ENCODE results near the gene MYH2. TPM values are rescaled to one million over a fixed set of nuclear protein-coding genes. Genes with fewer than 3 reads are reported as not detected.
"Not testable (repeated sequence)": the region's sequence is repeated elsewhere in the genome, so short reads cannot be mapped to it uniquely, and the experiment has no call there.

The MYH2 gene
- total RNA-seq, 2 experiments from 2014 or later, result not detected

DNA sequence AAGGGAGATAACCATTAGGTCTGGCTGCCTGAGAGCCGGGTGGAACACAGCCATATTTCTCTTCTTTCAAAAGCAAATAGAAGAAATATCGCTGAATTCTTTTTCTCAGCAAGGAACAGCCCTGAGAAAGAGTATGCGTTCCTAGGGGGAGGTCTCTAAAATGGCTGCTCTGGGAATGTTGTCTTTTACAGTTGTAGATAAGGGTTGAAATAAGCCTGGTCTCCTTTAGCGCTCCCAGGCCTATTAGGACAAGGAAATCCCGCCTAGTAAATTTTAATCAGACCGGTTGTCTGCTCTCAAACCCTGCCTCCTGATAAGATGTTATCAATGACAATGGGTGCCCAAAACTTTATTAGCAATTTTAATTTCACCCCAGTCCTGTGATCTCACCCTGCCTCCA is 8.3 kb downstream of the MYH2 start:
- DNase-seq; H3K9me3 Mint-ChIP-seq; H3K36me3 Mint-ChIP-seq; H3K27me3 Mint-ChIP-seq; H3K4me3 Mint-ChIP-seq; H3K27ac Mint-ChIP-seq; POLR2A ChIA-PET; H3K4me1 Mint-ChIP-seq; ATAC-seq (ENCODE audit: low read depth): not testable (repeated sequence)

DNA sequence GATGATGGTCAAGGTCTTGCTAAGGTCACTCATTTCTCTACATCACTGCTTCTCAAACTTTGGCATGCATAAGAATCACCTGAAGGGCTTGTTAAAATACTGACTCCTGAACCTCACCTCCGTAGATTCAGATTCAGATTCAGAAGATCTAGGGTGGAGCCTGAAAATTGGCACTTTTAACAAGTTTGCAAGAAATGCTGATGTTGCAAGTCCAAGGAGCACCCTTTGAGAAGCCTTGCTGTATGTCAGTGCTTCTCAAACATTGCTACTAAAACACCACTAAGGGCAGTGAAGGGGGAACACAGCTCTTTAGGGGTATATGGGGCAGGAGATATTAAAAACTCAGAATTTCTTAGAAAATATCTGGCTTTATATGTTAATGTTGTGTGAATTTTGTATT is 17.4 kb downstream of the MYH2 start:
- H3K4me1 Mint-ChIP-seq, result no peaks in the 10 kb centered on the region

DNA sequence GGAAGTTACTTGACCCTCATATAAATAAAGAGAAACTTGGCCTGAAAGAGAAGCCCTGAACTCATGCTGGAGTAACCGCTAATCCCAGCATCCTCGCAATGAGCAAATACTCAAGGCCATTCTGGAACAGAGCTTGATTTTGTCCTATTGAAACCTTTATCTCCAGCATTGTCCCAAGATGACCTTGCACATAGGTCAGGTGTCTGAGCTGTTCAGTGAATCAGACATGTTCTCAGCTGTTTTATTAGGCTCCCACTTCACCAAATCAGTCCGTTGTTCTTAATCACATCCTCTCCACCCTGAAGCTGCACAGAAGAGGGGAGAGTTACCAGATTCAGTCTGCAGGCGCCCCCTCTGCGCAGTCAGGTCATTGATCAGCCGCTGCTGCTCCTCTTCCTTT is 22.0 kb downstream of the MYH2 start:
- Mint-ChIP-seq H3K9me3 (no peaks in the 10 kb centered on the region), H3K4me3 (no peak overlapping the region), H3K27me3 (peaks cover 3% of the 10 kb centered on the region), H3K36me3 (no peaks in the 10 kb centered on the region), H3K4me1 (no peaks in the 10 kb centered on the region), H3K27ac (no peak overlapping the region)
- no peak for ATAC-seq (ENCODE audit: low read depth)
- POLR2A ChIA-PET, result no interaction called here
- DNase-seq, result no peak

More for the DNA sequence above, 17.4 kb downstream of the MYH2 start:
- DNase-seq (no peak), ATAC-seq (ENCODE audit: low read depth) (no peak)
- Mint-ChIP-seq H3K27ac (no peak overlapping the region), H3K27me3 (no peaks in the 10 kb centered on the region), H3K36me3 (no peaks in the 10 kb centered on the region), H3K9me3 (no peaks in the 10 kb centered on the region), H3K4me3 (no peak overlapping the region)
- POLR2A ChIA-PET, result no interaction called here

DNA sequence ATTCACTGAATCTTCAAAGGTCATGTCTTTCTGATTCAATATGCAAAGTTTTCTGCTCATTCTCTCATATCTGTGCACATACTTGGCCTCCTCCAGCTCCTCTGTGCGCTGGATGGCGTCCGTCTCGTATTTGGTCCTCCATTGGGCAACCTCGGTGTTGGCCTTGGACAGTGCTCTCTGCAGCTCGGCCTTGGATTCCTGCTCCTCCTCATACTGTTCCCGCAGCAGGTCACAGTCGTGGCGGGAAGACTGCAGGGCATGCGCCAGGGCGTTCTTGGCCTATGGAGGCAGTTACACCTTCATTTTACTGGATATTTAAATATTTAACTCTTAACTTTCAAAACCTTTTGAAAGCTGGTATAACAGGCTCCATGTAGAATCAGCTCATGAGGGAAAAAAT is 22.9 kb downstream of the MYH2 start:
- POLR2A ChIA-PET, result no interaction called here
- ATAC-seq (ENCODE audit: low read depth) (no peak), DNase-seq (no peak)
- Mint-ChIP-seq H3K36me3 (no peaks in the 10 kb centered on the region), H3K4me3 (no peak overlapping the region), H3K9me3 (no peaks in the 10 kb centered on the region), H3K27ac (no peak overlapping the region), H3K27me3 (peaks cover 3% of the 10 kb centered on the region), H3K4me1 (no peaks in the 10 kb centered on the region)

DNA sequence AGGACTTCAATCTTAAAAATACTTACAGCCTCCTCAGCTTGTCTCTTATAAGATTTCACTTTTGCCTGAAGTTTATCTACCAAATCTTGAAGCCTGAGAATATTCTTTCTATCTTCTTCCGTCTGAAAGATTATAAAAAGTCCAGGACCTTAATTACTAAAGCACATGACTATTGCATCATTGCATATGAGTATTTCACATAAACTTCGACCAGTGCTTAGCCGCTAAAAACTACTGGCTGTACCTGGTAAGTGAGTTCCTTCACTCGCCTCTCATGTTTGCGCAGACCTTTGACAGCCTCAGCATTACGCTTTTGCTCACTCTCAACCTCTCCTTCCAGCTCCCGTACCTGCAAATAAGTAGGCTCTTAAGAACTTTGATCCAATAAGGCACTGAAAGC is 26.4 kb downstream of the MYH2 start:
- POLR2A ChIA-PET, result no interaction called here
- ATAC-seq (ENCODE audit: low read depth) (no peak), DNase-seq (no peak)
- Mint-ChIP-seq H3K27ac (no peak overlapping the region), H3K4me3 (no peak overlapping the region), H3K36me3 (no peaks in the 10 kb centered on the region), H3K4me1 (no peaks in the 10 kb centered on the region), H3K27me3 (peaks cover 3% of the 10 kb centered on the region), H3K9me3 (no peaks in the 10 kb centered on the region)

DNA sequence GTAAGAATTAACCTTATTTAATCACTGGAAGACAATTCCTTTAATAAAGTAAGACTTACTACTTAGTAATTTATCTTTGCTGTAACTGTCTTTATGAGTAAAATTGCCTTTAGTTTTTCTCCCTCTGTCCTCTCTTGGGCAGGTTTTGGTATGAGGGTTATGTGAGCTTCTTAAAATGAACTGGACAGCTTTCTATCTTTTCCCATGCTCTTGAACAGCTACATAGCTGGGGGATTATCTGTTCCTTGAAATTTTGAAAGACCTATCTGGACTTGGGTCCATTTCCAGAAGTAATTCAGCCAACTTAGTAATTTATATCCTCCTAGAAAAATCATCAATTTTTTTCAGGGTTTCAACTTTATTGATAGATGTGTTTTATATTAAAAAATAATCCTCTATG is 27.5 kb downstream of the MYH2 start:
- DNase-seq (no peak), ATAC-seq (ENCODE audit: low read depth) (no peak)
- H3K9me3 Mint-ChIP-seq, result no peaks in the 10 kb centered on the region
- H3K36me3 Mint-ChIP-seq, result no peaks in the 10 kb centered on the region
- no peak overlapping the region for H3K4me3 Mint-ChIP-seq
- H3K4me1 Mint-ChIP-seq, result no peaks in the 10 kb centered on the region
- peaks cover 3% of the 10 kb centered on the region for H3K27me3 Mint-ChIP-seq
- no peak overlapping the region for H3K27ac Mint-ChIP-seq
- POLR2A ChIA-PET, result no interaction called here

DNA sequence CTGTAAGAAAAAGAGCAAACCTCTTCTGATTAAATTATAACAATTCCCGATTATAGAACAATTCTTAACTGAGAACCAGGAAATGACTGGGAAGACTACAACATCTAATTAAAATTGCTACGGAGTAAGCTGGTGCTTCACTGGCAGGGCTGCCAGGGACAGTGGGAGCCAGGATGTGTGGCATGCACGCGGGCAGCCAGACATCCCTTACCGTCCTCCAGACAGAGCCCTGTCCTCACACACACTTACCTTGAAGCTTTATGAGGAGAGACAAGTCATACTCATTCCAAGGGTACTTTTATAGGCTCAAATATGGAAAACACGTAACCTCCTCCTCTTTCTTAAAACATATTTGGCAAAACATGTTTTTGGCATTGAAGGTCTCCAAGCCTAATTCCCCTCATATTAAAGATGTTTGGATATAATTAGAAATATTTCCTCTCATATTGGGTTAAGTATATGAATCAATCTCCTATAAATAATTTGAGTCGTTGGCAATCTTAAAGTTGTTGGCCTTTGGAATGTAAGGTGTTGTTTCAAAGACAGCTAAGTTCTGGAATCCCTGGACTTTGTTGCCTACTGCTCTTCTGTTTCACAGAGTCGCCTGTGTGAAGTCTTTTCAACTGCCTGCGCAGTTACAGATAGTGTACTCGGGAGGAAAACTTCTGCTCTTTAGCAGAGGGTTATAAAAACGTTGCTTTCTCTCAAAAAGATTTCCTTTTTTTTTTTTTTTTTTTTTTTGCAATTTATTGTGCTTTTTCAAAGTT is 31.0 kb downstream of the MYH2 start, which contains the start of gene MYH1:
Gene MYH1 (minus strand): TSS at position 272 of the 767 bp plus-strand sequence. CDS start 1,900 bp downstream, outside the sequence.
- no peaks in the 10 kb centered on the region for H3K36me3 Mint-ChIP-seq
- no peaks in the 10 kb centered on the region for H3K4me1 Mint-ChIP-seq
- DNase-seq, result no peak
- H3K27me3 Mint-ChIP-seq, result peaks cover 2% of the 10 kb centered on the region
- ATAC-seq (ENCODE audit: low read depth), result no peak
- H3K9me3 Mint-ChIP-seq, result no peaks in the 10 kb centered on the region
- POLR2A ChIA-PET, result no interaction called here
- no peak within 1 kb of the TSS for H3K4me3 Mint-ChIP-seq
- H3K27ac Mint-ChIP-seq, result no peak within 1 kb of the TSS

DNA sequence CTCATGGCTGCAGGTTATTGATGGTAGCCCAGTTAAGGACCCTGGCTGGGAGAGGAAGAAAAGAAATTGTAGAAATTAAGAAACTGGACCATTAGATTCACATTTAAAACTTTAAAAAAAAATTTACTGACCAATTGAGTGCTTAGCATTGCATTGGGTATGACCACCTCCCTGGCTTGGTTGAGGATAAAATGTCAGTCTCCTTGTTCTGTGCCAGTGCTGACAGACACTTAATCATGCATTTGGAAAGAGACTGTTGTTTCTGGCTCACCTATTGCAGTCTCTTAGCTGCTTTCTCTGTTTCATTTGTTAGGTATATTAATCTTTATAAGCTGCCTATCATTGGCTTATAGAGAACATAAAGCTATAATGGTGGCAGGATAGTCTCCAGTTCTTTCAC is 32.8 kb downstream of the MYH2 start:
- no peaks in the 10 kb centered on the region for H3K36me3 Mint-ChIP-seq
- ATAC-seq (ENCODE audit: low read depth) (no peak), DNase-seq (no peak)
- no peaks in the 10 kb centered on the region for H3K9me3 Mint-ChIP-seq
- no peak overlapping the region for H3K27ac Mint-ChIP-seq
- POLR2A ChIA-PET, result no interaction called here
- H3K4me3 Mint-ChIP-seq, result no peak overlapping the region
- H3K27me3 Mint-ChIP-seq, result peaks cover 2% of the 10 kb centered on the region
- no peaks in the 10 kb centered on the region for H3K4me1 Mint-ChIP-seq

DNA sequence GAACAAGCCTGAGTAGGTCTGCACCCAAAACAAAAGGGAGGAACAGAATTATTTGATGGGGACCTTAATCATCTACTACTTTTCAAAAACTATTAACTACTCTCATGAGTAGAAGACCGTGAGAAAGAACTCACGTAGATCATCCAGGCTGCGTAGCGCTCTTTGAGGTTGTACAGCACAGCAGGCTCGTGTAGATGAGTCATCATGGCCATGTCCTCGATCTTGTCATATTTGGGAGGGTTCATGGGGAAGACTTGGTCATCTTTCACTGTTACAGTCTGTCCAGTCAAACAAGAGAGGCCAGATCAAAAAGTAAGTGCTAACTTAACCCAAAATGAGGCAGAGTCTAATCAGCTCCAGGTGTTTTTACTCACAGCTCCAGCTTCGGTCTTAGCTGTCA is 33.4 kb downstream of the MYH2 start:
- ATAC-seq (ENCODE audit: low read depth), result no peak
- DNase-seq, result no peak
- Mint-ChIP-seq H3K27me3 (peaks cover 2% of the 10 kb centered on the region), H3K9me3 (no peaks in the 10 kb centered on the region), H3K36me3 (no peaks in the 10 kb centered on the region), H3K4me1 (no peaks in the 10 kb centered on the region), H3K4me3 (no peak overlapping the region), H3K27ac (no peak overlapping the region)
- POLR2A ChIA-PET, result no interaction called here

DNA sequence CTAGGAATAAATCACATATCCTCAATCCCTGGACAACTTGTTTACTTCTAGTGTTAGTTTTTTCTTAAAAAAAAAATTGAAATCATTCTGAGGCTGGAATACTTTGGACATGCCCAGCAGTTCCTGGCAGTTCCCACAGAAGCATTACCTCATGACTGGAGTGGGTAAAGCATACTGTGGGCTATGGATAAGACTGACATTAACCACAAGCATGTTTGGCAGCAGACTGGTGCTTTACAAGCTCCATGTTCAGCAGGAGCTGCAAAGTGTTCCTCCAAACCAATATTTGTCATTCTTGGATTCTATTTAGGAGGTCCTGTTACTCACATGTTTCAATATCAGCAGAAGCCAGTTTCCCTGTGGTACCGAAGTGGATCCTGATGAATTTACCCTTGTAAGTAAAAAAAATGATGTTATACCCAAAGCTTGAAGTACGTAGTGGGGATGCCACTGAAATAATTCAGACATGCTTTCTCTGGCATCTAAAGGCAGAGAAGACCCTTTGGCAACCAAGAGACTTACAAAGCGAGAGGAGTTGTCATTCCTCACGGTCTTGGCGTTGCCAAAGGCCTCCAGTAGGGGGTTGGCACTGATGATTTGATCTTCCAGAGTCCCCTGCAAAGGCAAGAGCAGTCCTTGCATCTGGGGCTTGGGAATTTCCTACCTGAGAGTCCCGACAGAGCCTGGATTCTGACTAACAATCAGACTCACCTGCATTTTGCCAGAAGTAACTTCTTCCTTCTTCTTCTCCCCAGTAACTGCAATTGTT is 36.0 kb downstream of the MYH2 start:
- DNase-seq, result no peak
- POLR2A ChIA-PET, result no interaction called here
- no peaks in the 10 kb centered on the region for H3K4me1 Mint-ChIP-seq
- H3K27me3 Mint-ChIP-seq, result peaks cover 2% of the 10 kb centered on the region
- H3K4me3 Mint-ChIP-seq, result no peak overlapping the region
- H3K36me3 Mint-ChIP-seq, result no peaks in the 10 kb centered on the region
- no peaks in the 10 kb centered on the region for H3K9me3 Mint-ChIP-seq
- no peak overlapping the region for H3K27ac Mint-ChIP-seq
- no peak for ATAC-seq (ENCODE audit: low read depth)

DNA sequence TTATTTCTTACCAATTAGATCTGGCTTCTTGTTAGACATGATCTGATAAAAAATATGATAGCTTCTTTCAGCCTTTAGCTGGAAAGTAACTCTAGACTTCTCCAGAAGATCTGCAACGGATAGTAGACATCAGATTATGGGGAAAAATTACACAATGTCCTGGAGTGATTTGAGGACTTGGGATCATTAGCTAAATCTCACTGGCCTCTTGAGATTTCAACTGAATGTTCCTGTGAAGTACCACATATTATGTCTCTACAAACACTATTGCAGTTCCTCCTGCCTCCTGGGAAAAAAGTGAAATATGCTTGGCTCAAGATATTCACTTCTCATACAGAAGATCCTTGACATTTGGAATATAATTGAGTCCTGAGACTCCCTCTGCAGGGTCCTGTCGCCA is 36.6 kb downstream of the MYH2 start:
- no peaks in the 10 kb centered on the region for H3K36me3 Mint-ChIP-seq

DNA sequence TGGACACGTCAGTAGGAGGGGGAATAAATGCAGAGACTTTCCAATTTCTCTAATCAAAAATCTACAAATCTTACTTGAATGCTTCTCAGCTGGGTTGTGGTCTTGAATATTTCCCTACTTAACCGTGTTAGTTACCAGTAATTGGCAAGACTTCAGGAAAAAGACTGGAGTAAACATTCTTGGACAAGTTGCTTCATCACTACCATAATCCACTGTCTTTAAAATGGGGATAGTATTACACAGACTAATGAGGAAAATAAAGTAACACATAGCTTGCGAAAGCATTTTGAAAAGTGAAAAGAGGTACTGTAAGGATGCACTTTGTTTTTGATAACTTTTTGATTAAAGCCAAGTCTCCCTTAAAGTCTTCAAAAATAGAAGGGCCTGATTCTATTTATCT is 49.5 kb downstream of the MYH2 start:
- Mint-ChIP-seq H3K36me3 (no peaks in the 10 kb centered on the region), H3K4me1 (no peaks in the 10 kb centered on the region), H3K9me3 (no peaks in the 10 kb centered on the region), H3K27me3 (no peaks in the 10 kb centered on the region), H3K27ac (no peak overlapping the region), H3K4me3 (no peak overlapping the region)
- ATAC-seq (ENCODE audit: low read depth), result no peak
- no peak for DNase-seq
- POLR2A ChIA-PET, result no interaction called here

More for the DNA sequence above, 36.6 kb downstream of the MYH2 start:
- Mint-ChIP-seq H3K27me3 (peaks cover 2% of the 10 kb centered on the region), H3K27ac (no peak overlapping the region), H3K4me3 (no peak overlapping the region), H3K9me3 (no peaks in the 10 kb centered on the region), H3K4me1 (no peaks in the 10 kb centered on the region)
- ATAC-seq (ENCODE audit: low read depth) (no peak), DNase-seq (no peak)
- POLR2A ChIA-PET, result no interaction called here

DNA sequence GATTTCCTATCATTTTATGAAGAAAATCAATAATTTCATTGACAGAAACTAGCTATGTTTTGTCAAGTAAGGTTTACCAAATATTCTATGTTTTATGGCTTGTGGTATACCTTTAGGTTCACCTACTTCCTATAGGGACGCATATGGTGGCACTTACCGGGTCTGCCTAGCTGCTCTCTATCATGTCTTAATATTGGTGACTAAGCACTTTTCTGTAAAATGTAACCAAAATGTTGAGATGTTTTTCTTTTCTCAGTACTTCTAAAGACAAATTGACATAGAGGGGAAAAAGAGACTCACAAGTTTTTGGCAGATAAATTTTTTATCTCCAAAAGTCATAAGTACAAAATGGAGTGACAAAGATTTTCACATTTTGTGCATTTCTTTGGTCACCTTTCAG is 57.5 kb downstream of the MYH2 start:
- no peak overlapping the region for H3K27ac Mint-ChIP-seq
- no peak for ATAC-seq (ENCODE audit: low read depth)
- no peaks in the 10 kb centered on the region for H3K36me3 Mint-ChIP-seq
- H3K4me1 Mint-ChIP-seq, result no peaks in the 10 kb centered on the region
- no peaks in the 10 kb centered on the region for H3K27me3 Mint-ChIP-seq
- POLR2A ChIA-PET, result no interaction called here
- H3K4me3 Mint-ChIP-seq, result no peak overlapping the region
- no peak for DNase-seq
- H3K9me3 Mint-ChIP-seq, result peaks cover 10% of the 10 kb centered on the region

DNA sequence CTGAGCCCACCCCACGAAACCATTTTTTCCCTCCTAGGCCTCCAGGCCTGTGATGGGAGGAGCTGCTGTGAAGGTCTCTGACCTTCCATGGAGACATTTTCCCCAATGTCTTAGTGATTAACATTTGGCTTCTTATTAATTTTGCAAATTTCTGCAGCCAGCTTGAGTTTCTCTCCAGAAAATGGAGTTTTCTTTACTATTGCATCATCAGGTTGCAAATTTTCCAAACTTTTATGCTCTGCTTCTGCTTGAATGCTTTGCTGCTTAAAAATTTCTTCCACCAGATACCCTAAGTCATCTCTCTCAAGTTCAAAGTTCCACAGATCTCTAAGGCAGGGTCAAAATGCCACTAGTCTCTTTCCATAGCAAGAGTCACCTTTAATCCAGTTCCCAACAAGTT is 67.2 kb downstream of the MYH2 start:
- Mint-ChIP-seq H3K36me3 (no peaks in the 10 kb centered on the region), H3K27ac (no peak overlapping the region), H3K27me3 (no peaks in the 10 kb centered on the region), H3K4me1 (no peaks in the 10 kb centered on the region), H3K9me3 (peaks cover 11% of the 10 kb centered on the region), H3K4me3 (no peak overlapping the region)
- DNase-seq (no peak), ATAC-seq (ENCODE audit: low read depth) (no peak)
- POLR2A ChIA-PET, result no interaction called here
